ENCODE data around the gene NIT1. TPM values are rescaled to one million over a fixed set of nuclear protein-coding genes. Genes with fewer than 3 reads are reported as not detected.
A peak's percentile ranks its signal among the peaks of the same experiment; 100 is the strongest.

NIT1 gene, protein sequence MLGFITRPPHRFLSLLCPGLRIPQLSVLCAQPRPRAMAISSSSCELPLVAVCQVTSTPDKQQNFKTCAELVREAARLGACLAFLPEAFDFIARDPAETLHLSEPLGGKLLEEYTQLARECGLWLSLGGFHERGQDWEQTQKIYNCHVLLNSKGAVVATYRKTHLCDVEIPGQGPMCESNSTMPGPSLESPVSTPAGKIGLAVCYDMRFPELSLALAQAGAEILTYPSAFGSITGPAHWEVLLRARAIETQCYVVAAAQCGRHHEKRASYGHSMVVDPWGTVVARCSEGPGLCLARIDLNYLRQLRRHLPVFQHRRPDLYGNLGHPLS
- 19.2 and 24.3 TPM in 2 replicates for polyA plus RNA-seq (2011; rRNA removed)
- polyA minus RNA-seq (2011; rRNA and poly(A)+ RNA removed), result 29.3 and 41.0 TPM in 2 replicates

DNA sequence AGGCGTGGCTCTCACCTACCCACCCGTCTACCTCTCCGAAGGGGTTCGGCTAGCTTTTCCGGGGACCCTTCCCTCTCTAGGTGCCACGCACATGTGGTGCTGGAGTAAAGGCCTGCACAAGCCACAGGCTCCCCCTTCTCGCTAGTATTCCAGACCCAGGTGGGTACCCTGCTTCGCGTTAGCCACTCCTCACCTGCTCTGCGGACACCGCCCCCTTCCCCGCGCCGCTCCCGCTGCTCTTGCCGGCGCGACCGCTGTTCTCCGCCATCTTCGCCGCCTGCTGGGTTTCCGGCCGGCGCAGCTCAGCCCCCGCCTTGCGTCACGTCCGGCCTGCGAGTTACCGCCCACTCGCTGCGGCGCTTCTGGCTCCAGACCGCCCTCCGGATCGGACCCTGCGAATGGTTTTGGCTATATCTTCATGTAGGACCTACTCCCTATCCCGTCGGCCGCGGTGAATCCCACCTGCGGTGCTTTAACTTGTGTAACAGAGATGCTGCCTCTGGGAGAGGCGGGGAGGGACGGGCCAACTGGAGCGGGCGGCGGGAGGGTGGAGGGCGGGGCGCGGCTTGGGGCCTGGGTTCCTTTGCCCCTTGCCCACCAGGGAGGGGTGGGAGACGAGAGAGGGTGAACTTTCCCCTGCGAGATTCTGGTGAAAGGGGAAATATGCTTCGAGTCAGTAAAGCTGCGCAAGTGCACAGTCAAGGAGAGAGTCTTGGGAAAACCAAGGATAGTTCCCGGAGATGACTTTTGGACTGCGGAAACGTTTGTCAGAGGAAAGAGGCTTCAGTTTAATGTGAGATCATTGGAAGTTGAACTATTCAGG, at the start of gene NIT1, which contains the start of gene PFDN2:
Gene NIT1 (plus strand): TSS at position 347 of the 823 bp plus-strand sequence. CDS start 72 bp downstream, at position 419.
Gene PFDN2 (minus strand): TSS at position 279 of the 823 bp plus-strand sequence. CDS start 11 bp downstream, at position 268.
- peak within 1 kb of the TSS; percentile 100 for H3K4me3 ChIP-seq (ENCODE audit: low read depth, low read length)
- CTCF ChIA-PET, result interaction anchor here (0.6 to 1.8 kb wide), 2 partner anchors 21 to 121 kb away, joined by 3 to 5 read pairs; no protein-coding TSS in a partner anchor
- H3K27ac ChIP-seq (ENCODE audit: low read depth, low read length), result peak within 1 kb of the TSS; percentile 95
- H3K9me3 ChIP-seq (ENCODE audit: control insufficient read depth, insufficient read depth, low read length), result no peaks in the 10 kb centered on the region; the same call in 1 of the 2 replicates
- TF ChIP-seq, protein P1, sequence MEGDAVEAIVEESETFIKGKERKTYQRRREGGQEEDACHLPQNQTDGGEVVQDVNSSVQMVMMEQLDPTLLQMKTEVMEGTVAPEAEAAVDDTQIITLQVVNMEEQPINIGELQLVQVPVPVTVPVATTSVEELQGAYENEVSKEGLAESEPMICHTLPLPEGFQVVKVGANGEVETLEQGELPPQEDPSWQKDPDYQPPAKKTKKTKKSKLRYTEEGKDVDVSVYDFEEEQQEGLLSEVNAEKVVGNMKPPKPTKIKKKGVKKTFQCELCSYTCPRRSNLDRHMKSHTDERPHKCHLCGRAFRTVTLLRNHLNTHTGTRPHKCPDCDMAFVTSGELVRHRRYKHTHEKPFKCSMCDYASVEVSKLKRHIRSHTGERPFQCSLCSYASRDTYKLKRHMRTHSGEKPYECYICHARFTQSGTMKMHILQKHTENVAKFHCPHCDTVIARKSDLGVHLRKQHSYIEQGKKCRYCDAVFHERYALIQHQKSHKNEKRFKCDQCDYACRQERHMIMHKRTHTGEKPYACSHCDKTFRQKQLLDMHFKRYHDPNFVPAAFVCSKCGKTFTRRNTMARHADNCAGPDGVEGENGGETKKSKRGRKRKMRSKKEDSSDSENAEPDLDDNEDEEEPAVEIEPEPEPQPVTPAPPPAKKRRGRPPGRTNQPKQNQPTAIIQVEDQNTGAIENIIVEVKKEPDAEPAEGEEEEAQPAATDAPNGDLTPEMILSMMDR (IDR thresholded peaks at IDR 0.05; ENCODE audit: low read depth, low read length), result no peak
- POLR2A ChIA-PET, result interaction anchor here (0.6 to 2.1 kb wide), 7 partner anchors 10 to 65 kb away, joined by 3 to 20 read pairs (median 4); partner anchors contain the start of genes DEDD, PPOX and UFC1
- no peaks in the 10 kb centered on the region for H3K27me3 ChIP-seq (ENCODE audit: control insufficient read depth, insufficient read depth, low read length)
- no peak for DNase-seq (ENCODE audit: low read depth, low spot score)

DNA sequence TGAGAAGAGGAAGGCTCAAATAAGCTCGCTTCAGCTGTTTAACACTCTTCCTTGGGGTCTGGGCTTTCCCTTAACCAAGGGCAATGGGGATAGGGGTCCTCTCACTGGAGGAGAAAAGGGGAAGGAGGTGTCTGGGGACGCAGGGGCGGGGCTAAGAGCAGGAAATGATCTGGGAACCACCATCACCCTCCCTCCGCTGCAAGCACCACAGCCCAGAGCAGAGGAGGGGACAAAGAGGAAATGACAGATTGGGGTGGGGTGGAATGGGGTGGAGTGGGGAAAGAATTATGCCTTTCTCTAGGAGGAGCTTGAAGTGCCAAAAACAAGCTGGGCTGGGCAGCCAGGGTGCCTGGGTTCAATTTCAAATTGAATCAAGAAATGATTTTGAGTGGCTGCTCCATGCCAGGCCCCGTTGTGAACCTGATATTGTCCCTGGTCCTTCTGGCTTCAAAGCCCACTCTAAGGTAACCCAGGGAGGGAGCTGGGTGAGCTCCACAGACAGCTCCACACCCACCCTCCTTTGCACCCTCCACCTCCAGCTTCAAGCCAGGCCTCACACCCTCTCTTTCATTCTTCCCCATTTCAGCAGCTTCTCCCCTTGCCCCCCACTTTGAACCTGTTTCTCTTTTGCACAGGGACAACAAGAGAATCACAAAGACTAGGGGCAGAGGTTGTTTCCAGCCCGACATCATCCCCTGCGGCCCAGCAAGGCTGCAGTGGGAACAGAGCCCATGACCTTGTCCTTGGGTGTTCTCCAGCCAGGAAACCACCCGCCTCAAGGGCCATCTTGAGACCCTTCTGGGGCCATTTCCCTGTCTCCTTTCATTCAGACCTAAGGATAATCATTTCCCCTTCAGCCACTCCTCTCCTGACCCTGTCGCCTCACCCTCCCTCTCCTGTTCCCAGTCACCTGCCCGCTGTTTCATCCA, 49.3 kb upstream of the NIT1 start:
- CTCF ChIA-PET, result interaction anchor here (1.4 to 4.4 kb wide), 2 partner anchors 29 to 77 kb away, joined by 3 to 35 read pairs; partner anchors contain the start of gene KLHDC9
- TF ChIP-seq, protein P1 (IDR thresholded peaks at IDR 0.05; ENCODE audit: low read depth, low read length), result no peak
- no peak overlapping the region for H3K4me3 ChIP-seq (ENCODE audit: low read depth, low read length)
- H3K27ac ChIP-seq (ENCODE audit: low read depth, low read length), result no peak overlapping the region
- POLR2A ChIA-PET, result no interaction called here
- peaks cover 3% of the 10 kb centered on the region; the same call in 1 of the 2 replicates for H3K9me3 ChIP-seq (ENCODE audit: control insufficient read depth, insufficient read depth, low read length)
- DNase-seq (ENCODE audit: low read depth, low spot score), result no peak
- H3K27me3 ChIP-seq (ENCODE audit: control insufficient read depth, insufficient read depth, low read length), result peaks cover 11% of the 10 kb centered on the region

DNA sequence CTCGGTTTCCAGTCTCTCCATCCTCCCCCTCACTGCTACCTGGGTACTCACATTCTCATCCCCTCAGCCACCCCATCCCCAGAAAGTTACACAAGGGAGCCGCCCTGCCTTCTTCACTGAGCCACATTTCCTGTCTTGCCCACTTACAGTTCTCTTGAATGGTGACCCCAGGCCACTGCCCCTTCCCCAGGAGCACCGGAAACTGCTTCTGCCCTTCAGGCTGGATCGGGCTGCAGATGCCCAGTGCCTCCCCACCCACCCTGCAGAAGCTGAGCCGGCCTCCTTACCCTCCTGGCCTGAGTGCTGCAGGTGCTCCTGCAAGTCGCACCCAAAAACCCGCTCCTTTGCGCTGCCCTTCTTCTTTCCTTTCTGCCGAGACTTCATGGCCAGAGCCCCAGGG, 48.7 kb upstream of the NIT1 start:
- TF ChIP-seq, protein P1 (IDR thresholded peaks at IDR 0.05; ENCODE audit: low read depth, low read length), result no peak
- ChIA-PET CTCF (interaction anchor here (1.4 to 4.4 kb wide), 2 partner anchors 29 to 78 kb away, joined by 3 to 35 read pairs; partner anchors contain the start of gene KLHDC9), POLR2A (no interaction called here)
- H3K9me3 ChIP-seq (ENCODE audit: control insufficient read depth, insufficient read depth, low read length), result peaks cover 3% of the 10 kb centered on the region; the same call in 1 of the 2 replicates
- H3K27ac ChIP-seq (ENCODE audit: low read depth, low read length), result no peak overlapping the region
- DNase-seq (ENCODE audit: low read depth, low spot score), result no peak
- H3K4me3 ChIP-seq (ENCODE audit: low read depth, low read length), result no peak overlapping the region
- peaks cover 10% of the 10 kb centered on the region for H3K27me3 ChIP-seq (ENCODE audit: control insufficient read depth, insufficient read depth, low read length)

DNA sequence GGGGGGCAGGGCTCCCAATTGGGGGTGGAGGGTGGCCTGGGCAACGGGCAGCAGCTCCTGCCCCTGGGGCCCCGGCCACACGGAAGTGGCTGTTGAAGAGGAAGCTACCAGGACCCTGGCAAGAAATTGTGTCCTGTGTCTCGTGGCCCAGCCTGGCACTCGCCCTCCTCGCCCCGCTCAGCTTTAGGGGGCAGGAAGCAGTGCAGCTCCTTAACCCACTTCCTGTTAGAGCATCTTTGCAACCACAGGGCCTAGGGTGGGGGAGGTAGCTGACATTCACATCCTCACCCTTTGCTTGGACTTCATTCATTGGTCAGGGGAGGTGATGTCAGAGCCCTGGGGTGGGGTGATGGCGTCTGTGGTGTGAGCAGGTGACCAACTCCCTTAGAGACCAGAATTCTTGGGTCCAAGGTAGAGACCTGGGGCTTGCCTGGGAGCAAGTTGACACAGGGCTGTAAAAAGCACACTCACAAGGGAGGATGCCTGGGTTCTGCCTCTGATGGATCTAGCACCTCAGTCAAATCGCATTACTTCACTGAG, 48.1 kb upstream of the NIT1 start, which contains the start of gene ARHGAP30:
Gene ARHGAP30 (minus strand): TSS at position 161 of the 540 bp plus-strand sequence. CDS start 267 bp downstream, outside the sequence.
- POLR2A ChIA-PET, result no interaction called here

More for the DNA sequence above, 48.1 kb upstream of the NIT1 start, which contains the start of gene ARHGAP30:
- CTCF ChIA-PET, result interaction anchor here (4.4 kb wide), 1 partner anchor 28 kb away, joined by 35 read pairs; the partner anchor contains the start of gene KLHDC9
- TF ChIP-seq, protein P1 (IDR thresholded peaks at IDR 0.05; ENCODE audit: low read depth, low read length), result no peak
- peaks cover 6% of the 10 kb centered on the region for H3K27me3 ChIP-seq (ENCODE audit: control insufficient read depth, insufficient read depth, low read length)
- no peak within 1 kb of the TSS for H3K4me3 ChIP-seq (ENCODE audit: low read depth, low read length)
- H3K27ac ChIP-seq (ENCODE audit: low read depth, low read length), result no peak within 1 kb of the TSS
- no peak for DNase-seq (ENCODE audit: low read depth, low spot score)
- H3K9me3 ChIP-seq (ENCODE audit: control insufficient read depth, insufficient read depth, low read length), result peaks cover 3% of the 10 kb centered on the region; the same call in 1 of the 2 replicates
